ENCODE data around the gene FAM83G.
"Not testable (repeated sequence)": the region's sequence is repeated elsewhere in the genome, so short reads cannot be mapped to it uniquely, and the experiment has no call there.

FAM83G gene

DNA sequence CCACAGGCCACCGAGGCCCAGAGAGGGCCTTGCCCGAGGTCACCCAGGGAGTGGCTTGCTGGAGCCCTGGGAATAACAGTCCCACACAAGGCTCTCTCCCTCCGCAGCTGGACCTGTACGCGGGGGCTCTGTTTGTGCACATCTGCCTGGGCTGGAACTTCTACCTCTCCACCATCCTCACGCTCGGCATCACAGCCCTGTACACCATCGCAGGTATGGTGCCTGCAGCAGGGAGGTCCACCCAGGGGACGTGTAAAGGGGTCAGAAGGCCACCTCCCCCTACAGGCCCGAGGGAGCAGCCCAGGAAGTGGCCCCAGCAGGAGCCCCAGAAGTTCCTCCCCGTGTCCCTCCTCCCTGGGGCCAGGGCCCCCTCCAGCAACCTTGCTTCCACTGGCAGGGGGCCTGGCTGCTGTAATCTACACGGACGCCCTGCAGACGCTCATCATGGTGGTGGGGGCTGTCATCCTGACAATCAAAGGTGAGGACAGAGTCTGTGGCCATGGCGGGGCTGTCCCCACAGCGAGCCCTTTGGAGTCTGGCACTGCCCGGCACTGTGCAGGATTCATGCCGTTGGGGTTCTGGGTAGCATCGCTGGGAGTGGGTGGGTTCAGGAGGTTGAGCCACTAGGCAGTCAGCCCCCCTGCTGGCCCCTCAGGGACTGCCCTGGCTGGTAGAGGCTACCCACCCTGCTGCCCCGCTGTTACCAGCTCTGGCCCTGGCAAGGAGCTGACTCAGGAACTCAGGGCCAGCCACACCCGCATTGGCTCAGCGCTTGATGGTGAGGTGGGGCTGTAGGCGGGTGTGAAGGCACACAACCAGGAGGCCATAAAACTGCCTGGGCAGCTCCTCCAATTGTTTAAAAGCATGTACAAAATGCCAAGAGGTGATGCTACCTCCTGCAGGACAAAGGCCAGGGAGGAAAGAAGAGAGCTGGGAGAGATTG, 35.3 kb downstream of the FAM83G start:
- no peak for DNase-seq (ENCODE audit: low spot score)

GRCh38 chr17:18968345-18968744, 36.2 kb downstream of the FAM83G start:
- DNase-seq (ENCODE audit: low spot score): no peak

GRCh38 chr17:18967916-18968315, 36.6 kb downstream of the FAM83G start:
- no peak for DNase-seq (ENCODE audit: low spot score)

GRCh38 chr17:18966831-18967624, 37.5 kb downstream of the FAM83G start:
- DNase-seq (ENCODE audit: low spot score): peak; percentile 78

GRCh38 chr17:18965530-18966236, 38.9 kb downstream of the FAM83G start:
- no peak for DNase-seq (ENCODE audit: low spot score)

DNA sequence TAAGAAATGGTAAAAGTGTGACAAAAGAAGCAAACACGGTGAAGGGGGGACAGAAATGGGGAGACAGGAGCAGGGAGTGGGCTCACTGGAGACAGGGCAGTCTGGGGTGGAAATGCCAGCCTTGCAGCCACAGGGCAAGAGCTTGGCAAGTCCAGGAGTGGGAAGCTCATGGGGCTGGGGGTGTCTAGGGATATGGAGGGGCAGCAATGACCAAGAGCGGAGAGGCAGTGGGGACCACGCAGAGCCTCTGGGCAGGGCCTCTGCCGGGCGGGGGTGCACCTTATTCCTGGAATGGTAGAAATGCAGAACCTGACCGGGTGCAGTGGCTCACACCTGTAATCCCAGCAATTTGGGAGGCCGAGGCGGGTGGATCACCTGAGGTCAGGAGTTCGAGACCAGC, 40.0 kb downstream of the FAM83G start:
- no peak for DNase-seq (ENCODE audit: low spot score)

GRCh38 chr17:18964018-18964351, 40.6 kb downstream of the FAM83G start:
- no peak for DNase-seq (ENCODE audit: low spot score)

GRCh38 chr17:18963126-18964017, 41.2 kb downstream of the FAM83G start:
- no peak for DNase-seq (ENCODE audit: low spot score)

GRCh38 chr17:18962494-18962815, 42.1 kb downstream of the FAM83G start:
- DNase-seq (ENCODE audit: low spot score): no peak

- no peak for DNase-seq (ENCODE audit: low spot score)
Observed at GRCh38 chr17:18961634-18962493, 42.7 kb downstream of the FAM83G start.

- peak; percentile 95 for DNase-seq (ENCODE audit: low spot score)
Observed at GRCh38 chr17:18960803-18961511, 43.6 kb downstream of the FAM83G start.

DNA sequence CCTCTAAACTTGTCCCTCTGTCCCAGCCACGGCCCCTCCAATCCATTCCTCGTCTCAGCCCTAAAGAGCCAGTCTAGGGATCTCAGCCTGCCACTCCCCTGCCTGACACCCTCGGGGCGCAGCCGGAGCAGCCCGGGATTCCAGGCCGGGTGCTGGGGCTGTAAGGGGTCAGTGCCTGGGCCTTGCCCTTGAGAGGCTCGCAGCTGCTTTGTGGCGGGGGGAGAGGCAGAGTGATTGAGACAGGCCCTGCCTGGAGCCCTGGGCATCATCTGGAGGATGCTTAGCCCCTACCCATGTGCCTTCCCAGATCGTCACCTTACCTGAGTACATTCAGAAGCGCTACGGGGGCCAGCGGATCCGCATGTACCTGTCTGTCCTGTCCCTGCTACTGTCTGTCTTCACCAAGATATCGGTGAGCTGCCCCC, 44.3 kb downstream of the FAM83G start:
- no peak for DNase-seq (ENCODE audit: low spot score)

GRCh38 chr17:18959845-18960240, 44.7 kb downstream of the FAM83G start:
- DNase-seq (ENCODE audit: low spot score): no peak

GRCh38 chr17:18959071-18959844, 45.3 kb downstream of the FAM83G start:
- DNase-seq (ENCODE audit: low spot score): peak; percentile 50

DNA sequence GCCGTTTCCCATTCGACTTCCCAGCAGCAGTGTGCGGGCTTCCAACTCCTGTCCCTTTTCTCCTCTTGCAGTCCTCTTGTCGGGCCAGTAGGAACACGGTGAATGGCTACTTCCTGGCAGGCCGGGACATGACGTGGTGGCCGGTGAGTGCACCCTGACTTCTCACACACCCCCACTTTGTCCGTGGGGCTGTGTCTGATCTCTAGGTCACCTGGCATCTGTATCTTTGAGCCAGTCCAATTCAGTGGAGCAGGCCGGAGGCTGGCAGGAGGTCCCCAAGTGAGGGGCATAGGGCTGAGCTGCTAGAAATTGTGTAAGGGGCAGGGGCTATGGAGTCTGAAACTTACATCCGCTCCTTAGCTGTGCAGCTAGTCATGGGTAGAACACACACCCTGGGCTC, 46.0 kb downstream of the FAM83G start:
- peak; percentile 46 for DNase-seq (ENCODE audit: low spot score)

- no peak for DNase-seq (ENCODE audit: low spot score)
Observed at GRCh38 chr17:18957831-18958230, 46.7 kb downstream of the FAM83G start.

GRCh38 chr17:18956581-18956980, 48.0 kb downstream of the FAM83G start:
- DNase-seq (ENCODE audit: low spot score): no peak

- DNase-seq (ENCODE audit: low spot score): not testable (repeated sequence)
Observed at GRCh38 chr17:18956021-18956420, 48.5 kb downstream of the FAM83G start.

GRCh38 chr17:18955009-18955408, 49.6 kb downstream of the FAM83G start:
- DNase-seq (ENCODE audit: low spot score): no peak

All from ecto neural progenitor cell (in vitro differentiated cells).